Mesendoderm (in vitro differentiated cells): Measurements from ENCODE around the gene CTSL. TPM values are rescaled to one million over a fixed set of nuclear protein-coding genes. Genes with fewer than 3 reads are reported as not detected.
A peak's percentile ranks its signal among the peaks of the same experiment; 100 is the strongest.

Source experiments
- DNase-seq: peaks from one replicate; pipeline ENCODE4 v3.0.0; 2013
- H2AK5ac ChIP-seq: 2 replicates; pipeline ENCODE4 v1.6.1; 2013; ENCODE audit warnings: low read length, inconsistent platforms
- H2BK120ac ChIP-seq: 2 replicates; pipeline ENCODE4 v1.6.1; 2013; ENCODE audit warnings: low read depth, mild to moderate bottlenecking, low read length, moderate library complexity, mixed read lengths
- H2BK15ac ChIP-seq: replicated peaks from 2 replicates; pipeline ENCODE4 v1.6.1; 2013; ENCODE audit warnings: low read depth, mild to moderate bottlenecking, moderate library complexity
- H2BK5ac ChIP-seq: 2 replicates; pipeline ENCODE4 v1.6.1; 2013; ENCODE audit warnings: low read length, inconsistent platforms
- H3K18ac ChIP-seq: 2 replicates; pipeline ENCODE4 v1.6.1; 2013; ENCODE audit warnings: mild to moderate bottlenecking, low read length, mixed read lengths
- H3K23ac ChIP-seq: one replicate; pipeline ENCODE4 v1.6.1; 2013; ENCODE audit warnings: low read length
- H3K27ac ChIP-seq: 2 replicates; pipeline ENCODE4 v1.5.1; 2013; ENCODE audit warnings: low read depth, mild to moderate bottlenecking, inconsistent platforms, low read length, moderate library complexity
- H3K27me3 ChIP-seq: 2 replicates; pipeline ENCODE4 v1.6.1; 2013; ENCODE audit warnings: low read length, control low read depth, mild to moderate bottlenecking, inconsistent platforms; ENCODE audit not compliant: insufficient read depth, poor library complexity
- H3K36me3 ChIP-seq: 2 replicates; pipeline ENCODE4 v1.6.1; 2013; ENCODE audit warnings: low read length, inconsistent platforms; ENCODE audit not compliant: control insufficient read depth, insufficient read depth
- H3K4ac ChIP-seq: one replicate; pipeline ENCODE4 v1.6.1; 2013; ENCODE audit warnings: low read depth, mild to moderate bottlenecking, low read length, moderate library complexity
- H3K4me1 ChIP-seq: 2 replicates; pipeline ENCODE4 v1.6.1; 2013; ENCODE audit warnings: low read depth, low read length, inconsistent platforms; ENCODE audit not compliant: control insufficient read depth
- H3K4me2 ChIP-seq: 2 replicates; pipeline ENCODE4 v1.6.1; 2013; ENCODE audit warnings: low read length
- H3K4me3 ChIP-seq: 2 replicates; pipeline ENCODE4 v1.5.1; 2013; ENCODE audit warnings: mild to moderate bottlenecking, low read length
- H3K56ac ChIP-seq: one replicate; pipeline ENCODE4 v1.6.1; 2013; ENCODE audit warnings: low read length
- H3K79me1 ChIP-seq: 2 replicates; pipeline ENCODE4 v1.6.1; 2013; ENCODE audit warnings: low read length, inconsistent platforms
- H3K79me2 ChIP-seq: 2 replicates; pipeline ENCODE4 v1.6.1; 2013; ENCODE audit warnings: mild to moderate bottlenecking, low read length; ENCODE audit not compliant: control insufficient read depth, insufficient read depth
- H3K9ac ChIP-seq: 2 replicates; pipeline ENCODE4 v1.6.1; 2013; ENCODE audit warnings: low read length, inconsistent platforms
- H4K5ac ChIP-seq: one replicate; pipeline ENCODE4 v1.6.1; 2013; ENCODE audit warnings: low read length
- H4K8ac ChIP-seq: one replicate; pipeline ENCODE4 v1.6.1; 2013; ENCODE audit warnings: low read depth, mild to moderate bottlenecking, control low read depth, low read length, moderate library complexity
- WGBS: extraction: QIAGEN DNeasy Blood & Tissue Kit; methylation state at CpG from one replicate; pipeline ENCODE4 v1.1.7; 2013; ENCODE audit warnings: low lambda C conversion rate, missing lambda C conversion rate; ENCODE audit not compliant: insufficient coverage; ENCODE audit errors: extremely low coverage; 5-methylcytosine and 5-hydroxymethylcytosine counted together
- polyA plus RNA-seq, 2 experiments: library from polyadenylated mRNA; stranded (reverse); fragments of 200-250 nt; gene quantifications; one replicate each; pipeline ENCODE4 v1.2.3, GENCODE V29; 2013

The CTSL gene
- 32.4 TPM for polyA plus RNA-seq (2013, experiment 1 of 2)
- 31.7 TPM for polyA plus RNA-seq (2013, experiment 2 of 2)

- Histone ChIP-seq H2BK5ac (peak within 1 kb of the TSS; percentile 49), H3K18ac (no peak within 1 kb of the TSS), H3K9ac (peak within 1 kb of the TSS; percentile 86), H3K79me1 (no peaks in the 10 kb centered on the region), H3K4ac (no peak within 1 kb of the TSS), H3K56ac (peak within 1 kb of the TSS; percentile 95), H4K8ac (no peak within 1 kb of the TSS), H3K23ac (no peak within 1 kb of the TSS), H3K79me2 (no peaks in the 10 kb centered on the region), H3K36me3 (no peaks in the 10 kb centered on the region), H2AK5ac (no peak within 1 kb of the TSS), H3K4me3 (peak within 1 kb of the TSS; percentile 69), H3K27ac (peak within 1 kb of the TSS; percentile 47), H2BK120ac (no peak within 1 kb of the TSS), H3K27me3 (no peaks in the 10 kb centered on the region), H3K4me2 (peak within 1 kb of the TSS; percentile 93), H4K5ac (no peak within 1 kb of the TSS), H3K4me1 (no peaks in the 10 kb centered on the region), H2BK15ac (no peak within 1 kb of the TSS)
- WGBS: no CpG with 5 or more reads among the region's 67 CpGs
- peak; percentile 93 for DNase-seq
Observed at GRCh38 chr9:87725900-87726709, at the start of gene CTSL. TSS of gene CTSL (plus strand) at chr9:87726119. CDS start at chr9:87727604, 1,485 bp downstream.

- H3K36me3 ChIP-seq: peaks cover 9% of the 10 kb centered on the region
- no peak overlapping the region for H3K23ac ChIP-seq
- no peak overlapping the region for H3K56ac ChIP-seq
- H3K9ac ChIP-seq: no peak overlapping the region
- no peak for DNase-seq
- no peak overlapping the region for H4K8ac ChIP-seq
- H3K79me2 ChIP-seq: no peaks in the 10 kb centered on the region
- H3K4ac ChIP-seq: no peak overlapping the region
- WGBS: no CpG with 5 or more reads among the region's 14 CpGs
- H3K4me2 ChIP-seq: no peak overlapping the region
- H3K79me1 ChIP-seq: no peaks in the 10 kb centered on the region
- no peaks in the 10 kb centered on the region for H3K4me1 ChIP-seq
- no peak overlapping the region for H3K4me3 ChIP-seq
- H3K27me3 ChIP-seq: no peaks in the 10 kb centered on the region
- H4K5ac ChIP-seq: no peak overlapping the region
- no peak overlapping the region for H3K18ac ChIP-seq
- H2BK5ac ChIP-seq: no peak overlapping the region
- no peak overlapping the region for H2AK5ac ChIP-seq
- H3K27ac ChIP-seq: no peak overlapping the region
- H2BK120ac ChIP-seq: no peak overlapping the region
- no peak overlapping the region for H2BK15ac ChIP-seq
Observed at GRCh38 chr9:87676976-87677775, 48.7 kb upstream of the CTSL start.

- H2BK120ac ChIP-seq: no peak overlapping the region
- H3K4me3 ChIP-seq: no peak overlapping the region
- no peaks in the 10 kb centered on the region for H3K79me1 ChIP-seq
- H3K4me1 ChIP-seq: no peaks in the 10 kb centered on the region
- H2BK5ac ChIP-seq: no peak overlapping the region
- no peak overlapping the region for H3K9ac ChIP-seq
- no peaks in the 10 kb centered on the region for H3K27me3 ChIP-seq
- no peak for DNase-seq
- no peak overlapping the region for H3K27ac ChIP-seq
- no peak overlapping the region for H2AK5ac ChIP-seq
- peaks cover 9% of the 10 kb centered on the region for H3K36me3 ChIP-seq
- WGBS: no CpG with 5 or more reads among the region's 17 CpGs
- no peaks in the 10 kb centered on the region for H3K79me2 ChIP-seq
- H4K8ac ChIP-seq: no peak overlapping the region
- no peak overlapping the region for H3K56ac ChIP-seq
- no peak overlapping the region for H3K23ac ChIP-seq
- H3K4ac ChIP-seq: no peak overlapping the region
- H3K4me2 ChIP-seq: no peak overlapping the region
- H2BK15ac ChIP-seq: no peak overlapping the region
- no peak overlapping the region for H3K18ac ChIP-seq
- no peak overlapping the region for H4K5ac ChIP-seq
Observed at GRCh38 chr9:87677776-87678587, 47.9 kb upstream of the CTSL start.

GRCh38 chr9:87678650-87679355 lies 47.1 kb upstream of the CTSL start:
- Histone ChIP-seq H3K9ac (no peak overlapping the region), H3K4me3 (no peak overlapping the region), H2BK5ac (no peak overlapping the region), H2BK15ac (no peak overlapping the region), H3K4me1 (no peaks in the 10 kb centered on the region), H2AK5ac (no peak overlapping the region), H3K36me3 (peaks cover 9% of the 10 kb centered on the region), H3K27ac (no peak overlapping the region), H4K8ac (no peak overlapping the region), H3K23ac (no peak overlapping the region), H3K79me2 (no peaks in the 10 kb centered on the region), H3K79me1 (no peaks in the 10 kb centered on the region), H3K4ac (no peak overlapping the region), H3K18ac (no peak overlapping the region), H3K4me2 (no peak overlapping the region), H2BK120ac (no peak overlapping the region), H4K5ac (no peak overlapping the region), H3K27me3 (no peaks in the 10 kb centered on the region), H3K56ac (no peak overlapping the region)
- no CpG with 5 or more reads among the region's 9 CpGs for WGBS
- peak; percentile 78 for DNase-seq

- Histone ChIP-seq H2BK15ac (no peak overlapping the region), H3K4me2 (no peak overlapping the region), H3K18ac (no peak overlapping the region), H3K4me3 (no peak overlapping the region), H3K56ac (no peak overlapping the region), H3K27ac (no peak overlapping the region), H4K5ac (no peak overlapping the region), H3K79me2 (no peaks in the 10 kb centered on the region), H3K79me1 (no peaks in the 10 kb centered on the region), H4K8ac (no peak overlapping the region), H2BK5ac (no peak overlapping the region), H2BK120ac (no peak overlapping the region), H3K4me1 (no peaks in the 10 kb centered on the region), H3K4ac (no peak overlapping the region), H3K23ac (no peak overlapping the region), H3K36me3 (peaks cover 9% of the 10 kb centered on the region), H2AK5ac (no peak overlapping the region), H3K27me3 (no peaks in the 10 kb centered on the region), H3K9ac (no peak overlapping the region)
- WGBS: no CpG with 5 or more reads among the region's 11 CpGs
- no peak for DNase-seq
Observed at GRCh38 chr9:87681271-87682061, 44.5 kb upstream of the CTSL start.
